LNCAP (cell line): ENCODE results near the gene TST.
A peak's percentile ranks its signal among the peaks of the same experiment; 100 is the strongest.

Experiments used
- CTCF ChIP-seq: fragments of 450-650 bp; IDR thresholded peaks from 2 replicates; pipeline ENCODE4 v1.5.1; 2017; ENCODE audit warnings: mild to moderate bottlenecking

Gene TST

DNA sequence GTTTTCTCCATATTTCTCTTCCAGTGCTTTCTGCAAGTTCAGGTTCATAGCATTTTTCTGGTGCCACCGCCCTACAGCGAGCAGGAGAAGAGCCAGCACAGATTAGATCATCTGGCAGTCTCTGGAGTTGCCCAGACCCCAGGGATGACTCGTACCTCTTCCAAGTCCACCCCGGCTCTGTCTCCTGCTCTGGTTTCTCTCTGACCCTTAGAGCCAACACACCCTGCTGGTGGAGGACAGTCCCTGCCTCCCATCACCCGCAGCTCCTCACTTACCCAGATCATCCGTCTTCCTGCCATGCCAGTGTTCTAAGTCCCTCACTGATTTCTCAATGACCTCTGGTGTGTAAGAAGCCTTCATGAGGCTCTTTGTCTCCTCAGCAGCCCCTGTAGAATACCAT, 28.0 kb downstream of the TST start:
- no peak for TF ChIP-seq CTCF

GRCh38 chr22:36990457-36990856, 28.8 kb downstream of the TST start:
- TF ChIP-seq CTCF = no peak

- no peak for TF ChIP-seq CTCF
These were observed 31.0 kb downstream of the TST start for GRCh38 chr22:36988075-36988832.

GRCh38 chr22:36986242-36986821, 32.9 kb downstream of the TST start:
- TF ChIP-seq CTCF = peak; percentile 86

DNA sequence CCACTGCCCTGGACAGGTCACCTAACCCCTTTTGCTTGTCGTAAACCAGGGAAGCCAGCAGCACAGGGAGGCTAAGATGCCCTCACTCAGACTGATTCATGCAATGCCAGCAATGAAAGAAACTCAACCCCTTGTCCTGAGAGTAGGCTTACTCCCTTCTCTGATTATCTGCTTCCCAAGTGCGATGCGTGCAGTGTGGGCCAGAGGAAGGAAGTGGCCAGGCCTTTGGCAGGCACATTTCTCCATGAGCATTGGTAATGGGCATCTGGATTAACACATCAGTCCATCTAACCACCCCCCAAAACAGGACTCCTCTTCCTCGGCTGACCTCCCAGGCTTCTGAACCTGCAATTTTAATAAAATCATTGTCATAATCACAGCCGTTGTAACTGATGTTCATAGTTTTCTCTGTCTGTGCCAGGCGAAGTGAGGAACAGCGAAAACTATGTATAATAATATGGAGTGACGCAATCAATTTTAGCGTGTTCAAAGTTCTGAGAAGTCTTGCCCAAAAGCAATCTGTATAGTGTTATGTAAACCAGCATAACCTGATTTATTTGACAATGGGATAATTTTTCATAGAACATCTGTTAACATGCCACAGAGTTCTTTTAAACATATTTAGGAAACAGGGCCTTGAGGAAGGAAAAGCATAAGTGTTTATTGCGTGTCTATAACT, 33.9 kb downstream of the TST start:
- no peak for TF ChIP-seq CTCF

DNA sequence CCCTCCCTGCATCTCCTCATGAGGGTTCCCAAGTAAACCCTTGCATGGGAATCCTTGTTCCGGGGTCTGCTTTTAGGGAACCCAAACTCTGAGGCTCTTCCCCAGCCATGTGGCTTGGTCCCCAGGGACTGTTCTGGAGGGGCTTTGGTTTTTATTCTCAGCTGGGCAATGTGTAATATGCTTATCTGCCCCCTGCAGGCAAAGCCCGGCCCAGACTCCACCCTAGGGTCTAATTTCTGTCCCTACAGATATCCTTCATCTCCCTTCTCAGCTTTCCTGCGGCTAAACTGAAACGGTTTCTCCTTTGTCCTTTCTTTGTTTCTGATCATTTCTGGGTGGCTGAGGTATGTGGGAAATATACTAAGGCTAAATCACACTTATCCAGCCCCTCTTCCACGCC, 37.1 kb downstream of the TST start:
- no peak for TF ChIP-seq CTCF

DNA sequence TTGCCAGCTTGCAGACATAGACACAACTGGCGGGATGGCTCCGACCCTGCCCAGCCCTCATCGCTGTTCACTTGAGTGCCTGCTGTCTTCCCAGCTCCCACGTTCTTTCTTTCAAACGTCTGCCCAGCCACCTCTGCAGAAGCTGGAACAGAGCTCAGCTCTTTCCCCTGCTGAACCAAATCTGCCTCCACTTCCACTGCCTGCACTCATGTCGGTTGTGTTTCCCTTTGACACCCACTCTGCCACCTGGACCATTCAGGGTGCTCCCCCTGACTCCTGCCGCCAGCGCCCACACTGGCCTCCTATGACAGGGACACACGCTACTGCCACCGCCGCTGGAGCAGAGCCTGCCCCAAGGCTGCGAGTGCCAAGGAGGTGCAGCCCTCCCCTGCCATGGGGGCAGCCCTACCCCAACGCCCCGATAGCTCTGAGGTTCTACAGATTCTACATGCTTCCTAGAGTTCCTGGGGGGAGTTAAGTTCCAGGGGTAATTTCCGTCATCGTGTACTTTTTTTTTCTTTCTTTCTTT, 37.9 kb downstream of the TST start:
- no peak for TF ChIP-seq CTCF
